ENCODE measurements around the gene ATRNL1. TPM values are rescaled to one million over a fixed set of nuclear protein-coding genes. Genes with fewer than 3 reads are reported as not detected.

The ATRNL1 gene
- total and polyA plus RNA-seq, 4 donors = 0.40 to 26.9 (median 5.3) TPM

GRCh38 chr10:115860182-115861107 lies 767.3 kb downstream of the ATRNL1 start:
- 83% methylated on average over 1 of the region's 1 CpG for WGBS
- TF ChIP-seq FOXA2 (IDR thresholded peaks at IDR 0.05) (no peak), TAF1 (conservative IDR thresholded peaks at IDR 0.05) (no peak), HNF4G (IDR thresholded peaks at IDR 0.05) (no peak), EGR1 (IDR thresholded peaks at IDR 0.05; ENCODE audit: low read depth in 2 of 2) (no peak), SP1 (IDR thresholded peaks at IDR 0.05) (no peak), YY1 (IDR thresholded peaks at IDR 0.05) (no peak)
- TF ChIP-seq, protein P1, sequence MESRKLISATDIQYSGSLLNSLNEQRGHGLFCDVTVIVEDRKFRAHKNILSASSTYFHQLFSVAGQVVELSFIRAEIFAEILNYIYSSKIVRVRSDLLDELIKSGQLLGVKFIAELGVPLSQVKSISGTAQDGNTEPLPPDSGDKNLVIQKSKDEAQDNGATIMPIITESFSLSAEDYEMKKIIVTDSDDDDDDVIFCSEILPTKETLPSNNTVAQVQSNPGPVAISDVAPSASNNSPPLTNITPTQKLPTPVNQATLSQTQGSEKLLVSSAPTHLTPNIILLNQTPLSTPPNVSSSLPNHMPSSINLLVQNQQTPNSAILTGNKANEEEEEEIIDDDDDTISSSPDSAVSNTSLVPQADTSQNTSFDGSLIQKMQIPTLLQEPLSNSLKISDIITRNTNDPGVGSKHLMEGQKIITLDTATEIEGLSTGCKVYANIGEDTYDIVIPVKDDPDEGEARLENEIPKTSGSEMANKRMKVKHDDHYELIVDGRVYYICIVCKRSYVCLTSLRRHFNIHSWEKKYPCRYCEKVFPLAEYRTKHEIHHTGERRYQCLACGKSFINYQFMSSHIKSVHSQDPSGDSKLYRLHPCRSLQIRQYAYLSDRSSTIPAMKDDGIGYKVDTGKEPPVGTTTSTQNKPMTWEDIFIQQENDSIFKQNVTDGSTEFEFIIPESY (IDR thresholded peaks at IDR 0.05) = no peak
- Histone ChIP-seq H3K27ac (ENCODE audit: low read depth in 1 of 2, low read length in 2 of 2) (no peak overlapping the region), H3K4me1 (ENCODE audit: control insufficient read depth in 4 of 4, insufficient read depth in 4 of 4, low read length in 3 of 4) (no peaks in the 10 kb centered on the region), H3K9ac (ENCODE audit: low read depth in 1 of 2, low read length in 2 of 2) (no peak overlapping the region), H3K4me3 (ENCODE audit: low read depth in 1 of 3, low read length in 3 of 3) (no peak overlapping the region), H3K9me3 (ENCODE audit: control insufficient read depth in 4 of 4, low read length in 3 of 4) (no peaks in the 10 kb centered on the region), H3K27me3 (ENCODE audit: control insufficient read depth in 4 of 4, insufficient read depth in 4 of 4, low read length in 3 of 4) (no peaks in the 10 kb centered on the region), H3K36me3 (ENCODE audit: control insufficient read depth in 4 of 4, insufficient read depth in 3 of 4, low read depth in 1 of 4, low read length in 3 of 4) (no peaks in the 10 kb centered on the region)
- no peak for DNase-seq (ENCODE audit: low spot score)

DNA sequence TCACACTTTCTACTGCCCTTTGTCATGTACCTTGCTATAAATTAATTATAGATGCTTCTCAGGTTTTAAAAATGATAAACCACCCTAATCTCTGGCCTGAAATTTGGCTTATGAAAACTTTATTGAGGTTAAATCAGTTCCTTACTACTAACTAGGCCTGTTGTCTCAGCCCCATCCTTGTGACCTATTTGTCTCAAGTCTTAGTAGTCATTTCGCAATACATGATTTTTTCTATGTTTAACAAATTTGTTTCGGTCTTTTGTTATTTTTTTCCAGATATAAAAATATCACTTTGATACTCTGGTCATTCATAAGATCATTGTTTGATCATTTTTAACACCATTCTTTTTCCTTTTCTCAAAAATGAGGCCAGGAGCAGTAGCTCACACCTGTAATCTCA lies 768.3 kb downstream of the ATRNL1 start:
- no peaks in the 10 kb centered on the region for H3K27me3 ChIP-seq (ENCODE audit: control insufficient read depth in 4 of 4, insufficient read depth in 4 of 4, low read length in 3 of 4)
- H3K9ac ChIP-seq (ENCODE audit: low read depth in 1 of 2, low read length in 2 of 2) = no peak overlapping the region
- 89% methylated on average over 2 of the region's 2 CpGs for WGBS
- no peaks in the 10 kb centered on the region for H3K9me3 ChIP-seq (ENCODE audit: control insufficient read depth in 4 of 4, low read length in 3 of 4)
- TF ChIP-seq RXRA (IDR thresholded peaks at IDR 0.05) = no peak
- H3K36me3 ChIP-seq (ENCODE audit: control insufficient read depth in 4 of 4, insufficient read depth in 3 of 4, low read depth in 1 of 4, low read length in 3 of 4) = no peaks in the 10 kb centered on the region
- no peak overlapping the region for H3K27ac ChIP-seq (ENCODE audit: low read depth in 1 of 2, low read length in 2 of 2)
- no peaks in the 10 kb centered on the region for H3K4me1 ChIP-seq (ENCODE audit: control insufficient read depth in 4 of 4, insufficient read depth in 4 of 4, low read length in 3 of 4)
- no peak for DNase-seq (ENCODE audit: low spot score)
- H3K4me3 ChIP-seq (ENCODE audit: low read depth in 1 of 3, low read length in 3 of 3) = no peak overlapping the region

GRCh38 chr10:115861864-115862263 lies 768.7 kb downstream of the ATRNL1 start:
- H3K27me3 ChIP-seq (ENCODE audit: control insufficient read depth in 4 of 4, insufficient read depth in 4 of 4, low read length in 3 of 4) = no peaks in the 10 kb centered on the region
- no peak overlapping the region for H3K27ac ChIP-seq (ENCODE audit: low read depth in 1 of 2, low read length in 2 of 2)
- H3K4me1 ChIP-seq (ENCODE audit: control insufficient read depth in 4 of 4, insufficient read depth in 4 of 4, low read length in 3 of 4) = no peaks in the 10 kb centered on the region
- H3K9me3 ChIP-seq (ENCODE audit: control insufficient read depth in 4 of 4, low read length in 3 of 4) = no peaks in the 10 kb centered on the region
- no peak for TF ChIP-seq GABPA (IDR thresholded peaks at IDR 0.05 in 1 of 2, conservative IDR thresholded peaks at IDR 0.05 in 1 of 2)
- TF ChIP-seq SP1 (IDR thresholded peaks at IDR 0.05) = no peak
- no peak for TF ChIP-seq TAF1 (conservative IDR thresholded peaks at IDR 0.05)
- TF ChIP-seq RXRA (IDR thresholded peaks at IDR 0.05) = no peak
- no peak for TF ChIP-seq RAD21 (IDR thresholded peaks at IDR 0.05)
- H3K9ac ChIP-seq (ENCODE audit: low read depth in 1 of 2, low read length in 2 of 2) = no peak overlapping the region
- DNase-seq (ENCODE audit: low spot score) = no peak
- H3K4me3 ChIP-seq (ENCODE audit: low read depth in 1 of 3, low read length in 3 of 3) = no peak overlapping the region
- WGBS = 94% methylated on average over 1 of the region's 1 CpG
- H3K36me3 ChIP-seq (ENCODE audit: control insufficient read depth in 4 of 4, insufficient read depth in 3 of 4, low read depth in 1 of 4, low read length in 3 of 4) = no peaks in the 10 kb centered on the region

DNA sequence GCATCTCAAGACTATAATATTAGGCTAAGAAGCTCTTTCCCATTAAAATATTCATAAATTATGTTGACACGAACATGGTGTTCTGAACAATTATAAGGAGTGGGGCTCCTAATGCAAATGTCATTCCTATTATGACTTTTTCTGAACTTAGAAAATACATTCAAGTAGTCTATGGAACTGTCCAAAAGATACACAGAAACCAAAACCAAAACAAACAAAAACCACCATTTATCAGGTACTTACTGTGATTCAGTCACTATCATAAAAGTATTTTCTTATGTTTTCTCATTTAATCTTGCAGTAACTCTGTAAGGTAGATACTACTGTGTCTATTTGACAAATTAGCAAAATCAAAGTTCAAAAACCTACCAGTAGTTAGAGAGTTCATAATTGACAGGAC lies 773.0 kb downstream of the ATRNL1 start:
- Histone ChIP-seq H3K36me3 (ENCODE audit: control insufficient read depth in 4 of 4, insufficient read depth in 3 of 4, low read depth in 1 of 4, low read length in 3 of 4) (no peaks in the 10 kb centered on the region), H3K9ac (ENCODE audit: low read depth in 1 of 2, low read length in 2 of 2) (no peak overlapping the region), H3K4me3 (ENCODE audit: low read depth in 1 of 3, low read length in 3 of 3) (no peak overlapping the region), H3K27ac (ENCODE audit: low read depth in 1 of 2, low read length in 2 of 2) (no peak overlapping the region), H3K4me1 (ENCODE audit: control insufficient read depth in 4 of 4, insufficient read depth in 4 of 4, low read length in 3 of 4) (no peaks in the 10 kb centered on the region), H3K27me3 (ENCODE audit: control insufficient read depth in 4 of 4, insufficient read depth in 4 of 4, low read length in 3 of 4) (no peaks in the 10 kb centered on the region), H3K9me3 (ENCODE audit: control insufficient read depth in 4 of 4, low read length in 3 of 4) (no peaks in the 10 kb centered on the region)
- DNase-seq (ENCODE audit: low spot score) = no peak
- TF ChIP-seq, protein P1 (IDR thresholded peaks at IDR 0.05) = no peak
- TF ChIP-seq ATF3 (IDR thresholded peaks at IDR 0.05) (no peak), HNF4A (conservative IDR thresholded peaks at IDR 0.05) (no peak), GABPA (IDR thresholded peaks at IDR 0.05 in 1 of 2, conservative IDR thresholded peaks at IDR 0.05 in 1 of 2) (no peak), SP1 (IDR thresholded peaks at IDR 0.05) (no peak), JUND (IDR thresholded peaks at IDR 0.05) (no peak)
- TF ChIP-seq, protein P2, sequence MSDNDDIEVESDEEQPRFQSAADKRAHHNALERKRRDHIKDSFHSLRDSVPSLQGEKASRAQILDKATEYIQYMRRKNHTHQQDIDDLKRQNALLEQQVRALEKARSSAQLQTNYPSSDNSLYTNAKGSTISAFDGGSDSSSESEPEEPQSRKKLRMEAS (IDR thresholded peaks at IDR 0.05) = no peak
- 87% methylated on average over 1 of the region's 1 CpG for WGBS

Measured in liver (tissue), 9 donors.